SK-N-MC (cell line): Measurements from ENCODE around the gene ECPAS.
"Not testable (repeated sequence)": the region's sequence is repeated elsewhere in the genome, so short reads cannot be mapped to it uniquely, and the experiment has no call there.

ENCODE experiments used
- DNase-seq: peaks from one replicate; pipeline ENCODE4 v3.0.0-alpha.2; 2011; ENCODE audit warnings: low read depth, low spot score
- H3K27ac ChIP-seq: fragments of 200-600 bp; sonication (generic); 2 replicates; pipeline ENCODE4 v1.5.1; 2016; ENCODE audit warnings: mixed run types
- H3K36me3 ChIP-seq: fragments of 200-600 bp; sonication (generic); 2 replicates; pipeline ENCODE4 v1.6.1; 2017; ENCODE audit warnings: antibody characterized with exemption, low read length, mixed read lengths; ENCODE audit not compliant: insufficient read depth
- H3K4me3 ChIP-seq: fragments of 200-600 bp; sonication (generic); 2 replicates; pipeline ENCODE4 v1.5.1; 2016
- H3K9ac ChIP-seq: fragments of 200-600 bp; sonication (generic); 2 replicates; pipeline ENCODE4 v1.8.0; 2017; ENCODE audit warnings: mixed run types, mixed read lengths; ENCODE audit not compliant: insufficient read length
- H3K9me3 ChIP-seq: fragments of 200-600 bp; sonication (generic); 2 replicates; pipeline ENCODE4 v1.6.1; 2017; ENCODE audit warnings: low read depth, mild to moderate bottlenecking, antibody characterized with exemption, low read length, moderate library complexity, mixed read lengths
- EZH2 ChIP-seq: fragments of 200-600 bp; sonication (generic); IDR thresholded peaks from one replicate; pipeline ENCODE4 v1.6.1; 2017; ENCODE audit warnings: antibody characterized with exemption
- FOXP2 ChIP-seq: optimal IDR thresholded peaks from 2 replicates; pipeline ENCODE3; 2011; ENCODE audit warnings: mild to moderate bottlenecking, moderate library complexity; ENCODE audit not compliant: insufficient read depth; ENCODE audit errors: extremely low read length, control extremely low read depth
- POLR2AphosphoS5 ChIP-seq: IDR thresholded peaks from 2 replicates; pipeline ENCODE4 v1.6.1; 2012; ENCODE audit warnings: mild to moderate bottlenecking, low read depth, low read length, borderline replicate concordance

ECPAS gene

GRCh38 chr9:111412280-111412679 lies 71.9 kb downstream of the ECPAS start:
- no peak for DNase-seq

GRCh38 chr9:111411266-111411665 lies 72.9 kb downstream of the ECPAS start:
- Histone ChIP-seq H3K4me3 (no peak overlapping the region), H3K9me3 (peaks cover under 1% of the 10 kb centered on the region; the same call in 1 of the 2 replicates), H3K27ac (no peak overlapping the region), H3K9ac (no peak overlapping the region), H3K36me3 (peaks cover 93% of the 10 kb centered on the region)
- no peak for TF ChIP-seq EZH2
- no peak for TF ChIP-seq POLR2AphosphoS5
- no peak for TF ChIP-seq FOXP2
- no peak for DNase-seq

More at GRCh38 chr9:111412280-111412679, 71.9 kb downstream of the ECPAS start:
- no peak overlapping the region for H3K9ac ChIP-seq
- peaks cover 93% of the 10 kb centered on the region for H3K36me3 ChIP-seq
- no peak overlapping the region for H3K4me3 ChIP-seq
- no peaks in the 10 kb centered on the region for H3K9me3 ChIP-seq
- TF ChIP-seq FOXP2: no peak
- TF ChIP-seq EZH2: no peak
- TF ChIP-seq POLR2AphosphoS5: no peak
- H3K27ac ChIP-seq: no peak overlapping the region

GRCh38 chr9:111407813-111408212 lies 76.4 kb downstream of the ECPAS start:
- TF ChIP-seq FOXP2 (no peak), EZH2 (no peak), POLR2AphosphoS5 (no peak)
- no peak overlapping the region for H3K9ac ChIP-seq
- peaks cover 93% of the 10 kb centered on the region for H3K36me3 ChIP-seq
- H3K27ac ChIP-seq: no peak overlapping the region
- no peak for DNase-seq
- no peak overlapping the region for H3K4me3 ChIP-seq
- peaks cover 10% of the 10 kb centered on the region for H3K9me3 ChIP-seq

- DNase-seq: no peak
- H3K36me3 ChIP-seq: peaks cover 85% of the 10 kb centered on the region
Observed at GRCh38 chr9:111405701-111406100, 78.5 kb downstream of the ECPAS start.

DNA sequence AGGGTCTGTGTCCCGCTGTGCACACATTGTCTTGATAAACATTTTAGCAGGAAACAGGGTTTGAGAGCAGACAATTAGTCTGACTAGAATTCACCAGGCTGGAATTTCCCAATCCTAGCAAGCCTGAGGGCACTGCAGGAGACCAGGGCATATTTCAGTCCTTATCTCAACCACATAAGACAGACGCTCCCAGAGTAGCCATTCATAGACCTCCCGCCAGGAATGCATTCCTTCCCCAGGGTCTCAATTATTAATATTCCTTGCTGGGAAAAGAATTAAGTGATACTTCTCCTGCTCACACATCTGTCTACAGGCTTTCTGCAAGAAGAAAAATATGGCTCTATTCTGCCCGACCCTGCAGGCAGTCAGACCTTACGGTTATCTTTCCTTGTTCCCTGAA lies 82.7 kb downstream of the ECPAS start:
- peaks cover 81% of the 10 kb centered on the region for H3K36me3 ChIP-seq

More at GRCh38 chr9:111405701-111406100, 78.5 kb downstream of the ECPAS start:
- H3K9me3 ChIP-seq: peaks cover 15% of the 10 kb centered on the region
- TF ChIP-seq FOXP2 (no peak), POLR2AphosphoS5 (no peak), EZH2 (no peak)
- H3K4me3 ChIP-seq: no peak overlapping the region
- H3K9ac ChIP-seq: no peak overlapping the region
- H3K27ac ChIP-seq: no peak overlapping the region

DNA sequence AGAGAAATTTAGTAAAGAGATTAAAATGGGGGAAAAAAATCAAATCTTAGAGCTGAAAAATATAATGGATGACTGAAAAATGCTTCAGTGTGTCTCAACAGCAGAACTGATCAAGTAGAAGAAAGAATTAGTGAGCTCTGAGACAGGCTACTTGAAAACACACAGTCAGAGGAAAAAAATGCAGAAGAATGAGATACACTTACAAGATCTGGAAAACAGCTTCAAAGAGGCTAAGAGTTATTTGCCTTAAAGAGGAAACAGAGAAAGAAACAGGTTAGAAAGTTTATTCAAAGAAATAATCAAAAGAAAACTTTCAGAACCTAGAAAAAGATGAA lies 83.7 kb downstream of the ECPAS start:
- Histone ChIP-seq H3K27ac (no peak overlapping the region), H3K4me3 (no peak overlapping the region), H3K9ac (no peak overlapping the region), H3K36me3 (peaks cover 81% of the 10 kb centered on the region), H3K9me3 (peaks cover 15% of the 10 kb centered on the region)
- no peak for DNase-seq
- TF ChIP-seq FOXP2 (no peak), POLR2AphosphoS5 (no peak), EZH2 (no peak)

More for the DNA sequence above, 82.7 kb downstream of the ECPAS start:
- DNase-seq: peak; percentile 85
- Histone ChIP-seq H3K27ac (peak overlapping the region; percentile 69), H3K9me3 (peaks cover 20% of the 10 kb centered on the region)
- not testable (repeated sequence) for H3K4me3 ChIP-seq, H3K9ac ChIP-seq

DNA sequence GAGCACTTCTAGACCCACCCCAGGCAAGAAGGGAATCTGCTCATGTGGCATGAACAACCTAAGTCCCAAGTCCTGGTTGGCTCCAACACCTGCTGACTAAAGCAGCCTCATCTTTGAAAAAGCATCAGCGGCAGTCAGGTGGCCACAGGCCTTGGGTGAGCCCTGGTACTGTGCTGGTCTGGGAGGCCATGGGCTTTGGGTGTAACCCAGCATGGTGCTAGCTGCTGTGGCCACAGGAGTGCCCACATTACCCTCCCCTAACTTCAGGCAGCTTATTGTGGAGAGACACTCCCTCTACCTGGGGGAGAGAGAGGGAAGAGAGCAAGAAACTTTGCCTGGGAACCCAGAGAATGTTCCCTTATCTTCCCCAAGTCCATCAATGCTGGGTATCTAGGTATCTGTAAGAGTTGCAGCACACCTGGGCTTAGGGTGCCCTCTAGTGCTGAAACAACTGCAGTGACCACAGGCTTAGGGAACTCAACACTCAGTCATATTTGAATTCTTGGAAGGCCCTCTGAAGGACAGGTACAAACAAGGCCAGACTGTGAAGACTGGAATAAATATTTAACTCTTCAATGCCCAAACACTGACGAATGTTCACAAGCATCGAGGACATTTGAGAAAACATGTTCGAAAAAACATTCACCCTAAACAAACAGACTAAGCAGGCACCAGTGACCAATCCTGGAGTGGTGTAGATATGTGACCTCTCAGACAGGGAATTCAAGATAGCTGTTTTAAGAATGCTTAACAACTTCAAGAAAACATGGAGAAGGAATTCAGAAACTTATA lies 84.2 kb downstream of the ECPAS start:
- no peak for TF ChIP-seq POLR2AphosphoS5
- no peak for TF ChIP-seq EZH2
- TF ChIP-seq FOXP2: no peak
- no peak overlapping the region for H3K27ac ChIP-seq
- no peak overlapping the region for H3K9ac ChIP-seq
- H3K9me3 ChIP-seq: peaks cover 12% of the 10 kb centered on the region
- no peak overlapping the region for H3K4me3 ChIP-seq
- DNase-seq: no peak
- H3K36me3 ChIP-seq: peaks cover 81% of the 10 kb centered on the region

GRCh38 chr9:111399211-111399739 lies 84.9 kb downstream of the ECPAS start:
- TF ChIP-seq EZH2: no peak
- no peak for TF ChIP-seq FOXP2
- no peak for TF ChIP-seq POLR2AphosphoS5
- Histone ChIP-seq H3K9me3 (peaks cover 10% of the 10 kb centered on the region), H3K36me3 (peaks cover 81% of the 10 kb centered on the region), H3K4me3 (no peak overlapping the region), H3K27ac (no peak overlapping the region), H3K9ac (no peak overlapping the region)
- no peak for DNase-seq

DNA sequence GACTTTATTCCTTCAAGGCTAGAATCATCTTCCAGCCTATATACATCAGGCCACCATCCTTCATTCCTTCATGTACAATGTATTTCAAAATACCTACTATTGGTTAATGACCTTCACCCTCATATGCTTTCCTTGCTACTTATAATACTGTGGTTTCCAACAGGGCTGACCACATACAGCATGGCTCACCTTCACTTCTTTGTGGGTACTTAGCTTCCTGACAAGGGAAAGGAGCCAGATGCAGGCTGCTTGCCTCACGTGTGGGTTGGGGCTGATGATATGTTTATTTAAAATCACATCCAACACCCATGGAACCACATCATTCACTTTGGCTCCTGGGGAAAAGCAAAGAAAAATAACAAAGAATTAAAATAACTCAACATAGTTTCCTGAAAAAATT lies 90.2 kb downstream of the ECPAS start:
- Histone ChIP-seq H3K9me3 (no peaks in the 10 kb centered on the region), H3K27ac (no peak overlapping the region), H3K9ac (no peak overlapping the region), H3K4me3 (no peak overlapping the region), H3K36me3 (peaks cover 87% of the 10 kb centered on the region)
- no peak for DNase-seq
- TF ChIP-seq EZH2: no peak
- no peak for TF ChIP-seq FOXP2
- TF ChIP-seq POLR2AphosphoS5: no peak
